SJCRH30 (cell line): ENCODE measurements around the gene NDOR1. TPM values are rescaled to one million over a fixed set of nuclear protein-coding genes. Genes with fewer than 3 reads are reported as not detected.

Experiments
- DNase-seq, 2 experiments: peaks; one replicate each; pipeline ENCODE4 v3.0.0-alpha.2; 2015 to 2020
- H3K27ac ChIP-seq: fragments of 250-450 bp; sonication (Bioruptor Pico); 2 replicates; pipeline ENCODE4 v1.5.1; 2020; ENCODE audit warnings: mild to moderate bottlenecking, moderate library complexity
- H3K27me3 ChIP-seq: fragments of 250-450 bp; sonication (Bioruptor Pico); 2 replicates; pipeline ENCODE4 v1.5.1; 2020; ENCODE audit warnings: mild to moderate bottlenecking, moderate library complexity
- H3K36me3 ChIP-seq: fragments of 250-450 bp; sonication (Bioruptor Pico); 2 replicates; pipeline ENCODE4 v1.5.1; 2020; ENCODE audit warnings: mild to moderate bottlenecking, moderate library complexity
- H3K4me1 ChIP-seq: fragments of 250-450 bp; sonication (Bioruptor Pico); 2 replicates; pipeline ENCODE4 v1.5.1; 2020; ENCODE audit warnings: mild to moderate bottlenecking, moderate library complexity
- H3K4me3 ChIP-seq: fragments of 250-450 bp; sonication (Bioruptor Pico); 2 replicates; pipeline ENCODE4 v1.5.1; 2020; ENCODE audit warnings: mild to moderate bottlenecking, moderate library complexity
- H3K9me3 ChIP-seq: fragments of 250-450 bp; sonication (Bioruptor Pico); replicated peaks from 2 replicates; pipeline ENCODE4 v1.5.1; 2020; ENCODE audit warnings: mild to moderate bottlenecking, moderate library complexity
- total RNA-seq: library from RNA; depleted of rRNA; stranded (reverse); fragments of >200 nt; shearing (Covaris generic); gene quantifications from 2 replicates; pipeline ENCODE4 v1.2.3, GENCODE V29; 2014; rRNA removed

Gene NDOR1
- total RNA-seq: 12.5 and 17.2 TPM in 2 replicates

DNA sequence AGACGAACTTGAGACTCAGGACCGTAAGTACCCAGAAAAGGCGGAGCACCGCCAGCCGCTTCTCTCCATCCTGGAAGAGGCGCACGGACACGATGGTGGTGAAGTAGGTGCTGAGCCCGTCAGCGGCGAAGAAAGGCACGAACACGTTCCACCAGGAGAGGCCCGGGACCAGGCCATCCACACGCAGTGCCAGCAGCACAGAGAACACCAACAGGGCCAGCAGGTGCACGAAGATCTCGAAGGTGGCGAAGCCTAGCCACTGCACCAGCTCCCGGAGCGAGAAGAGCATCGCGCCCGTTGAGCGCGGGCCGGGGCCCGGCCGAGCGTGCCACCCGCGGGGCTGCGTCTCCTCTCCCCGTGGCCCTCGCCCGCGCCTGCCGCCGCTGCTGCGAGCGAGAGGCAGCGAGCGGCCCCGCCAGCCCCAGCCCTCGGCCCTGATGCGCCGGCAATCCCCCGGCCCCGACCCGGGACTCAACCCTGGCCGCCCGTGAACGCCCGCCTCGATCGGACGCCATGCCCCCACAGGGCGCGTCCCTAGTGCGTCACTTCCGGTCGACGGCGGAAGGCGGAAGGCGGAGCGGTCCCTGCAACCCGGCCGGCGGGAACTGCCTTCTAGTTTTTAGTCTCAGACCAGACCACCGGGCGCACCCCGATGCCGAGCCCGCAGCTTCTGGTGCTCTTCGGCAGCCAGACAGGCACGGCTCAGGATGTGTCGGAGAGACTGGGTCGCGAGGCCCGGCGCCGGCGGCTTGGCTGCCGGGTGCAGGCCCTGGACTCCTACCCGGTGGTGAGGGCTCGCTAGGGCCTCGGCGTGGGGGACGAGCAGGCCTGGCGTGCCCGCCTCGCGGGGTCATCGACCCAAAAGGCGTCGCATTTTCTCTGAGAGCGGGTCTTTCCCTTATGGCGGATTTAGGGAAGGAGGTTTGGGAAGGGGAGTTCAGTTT is at the start of gene NDOR1, which contains the start of gene TMEM203:
NDOR1 (plus strand) TSS at position 575 of the 944 bp plus-strand sequence; CDS start at position 653, 78 bp downstream.
TMEM203 (minus strand) TSS at position 523 of the 944 bp plus-strand sequence; CDS start at position 289, 234 bp downstream.
- H3K36me3 ChIP-seq: peaks cover 9% of the 10 kb centered on the region
- peak within 1 kb of the TSS; percentile 94 for H3K4me3 ChIP-seq
- H3K9me3 ChIP-seq: no peaks in the 10 kb centered on the region
- peak within 1 kb of the TSS; percentile 55 for H3K27ac ChIP-seq
- H3K27me3 ChIP-seq: no peaks in the 10 kb centered on the region
- DNase-seq: peak; percentile 92
- peaks cover 12% of the 10 kb centered on the region for H3K4me1 ChIP-seq

DNA sequence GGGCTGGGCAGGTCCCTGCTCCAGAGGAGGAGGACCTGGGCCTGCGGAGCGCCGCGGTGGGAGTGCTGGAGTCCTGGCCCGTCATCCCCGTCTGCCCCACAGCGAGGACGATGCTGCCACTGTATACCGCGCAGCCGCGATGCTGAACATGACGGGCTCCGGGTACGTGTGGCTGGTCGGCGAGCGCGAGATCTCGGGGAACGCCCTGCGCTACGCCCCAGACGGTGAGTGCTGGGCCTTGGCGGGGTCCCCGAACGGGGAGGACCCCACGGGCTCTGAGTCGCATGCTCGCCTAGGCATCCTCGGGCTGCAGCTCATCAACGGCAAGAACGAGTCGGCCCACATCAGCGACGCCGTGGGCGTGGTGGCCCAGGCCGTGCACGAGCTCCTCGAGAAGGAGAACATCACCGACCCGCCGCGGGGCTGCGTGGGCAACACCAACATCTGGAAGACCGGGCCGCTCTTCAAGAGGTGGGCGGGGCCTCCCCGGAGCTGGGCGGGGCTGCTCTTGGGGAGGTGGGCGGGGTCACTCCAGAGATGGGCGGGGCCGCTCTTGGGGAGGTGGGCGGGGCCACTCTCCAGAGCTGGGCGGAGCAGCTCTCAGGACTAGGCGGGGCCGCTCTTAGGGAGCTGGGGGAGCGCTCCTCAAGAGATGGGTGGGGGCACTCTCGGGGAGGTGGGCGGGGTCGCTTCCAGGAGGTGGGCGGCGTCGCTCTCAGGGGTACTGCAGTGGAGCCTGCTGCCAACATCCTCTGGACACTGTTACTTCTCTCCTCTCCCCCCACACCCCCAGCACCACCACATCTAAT is 48.7 kb upstream of the NDOR1 start:
- Histone ChIP-seq H3K36me3 (no peaks in the 10 kb centered on the region), H3K4me1 (peaks cover 15% of the 10 kb centered on the region), H3K27ac (no peak overlapping the region), H3K27me3 (no peaks in the 10 kb centered on the region), H3K9me3 (no peaks in the 10 kb centered on the region), H3K4me3 (no peak overlapping the region)
- DNase-seq: no peak

DNA sequence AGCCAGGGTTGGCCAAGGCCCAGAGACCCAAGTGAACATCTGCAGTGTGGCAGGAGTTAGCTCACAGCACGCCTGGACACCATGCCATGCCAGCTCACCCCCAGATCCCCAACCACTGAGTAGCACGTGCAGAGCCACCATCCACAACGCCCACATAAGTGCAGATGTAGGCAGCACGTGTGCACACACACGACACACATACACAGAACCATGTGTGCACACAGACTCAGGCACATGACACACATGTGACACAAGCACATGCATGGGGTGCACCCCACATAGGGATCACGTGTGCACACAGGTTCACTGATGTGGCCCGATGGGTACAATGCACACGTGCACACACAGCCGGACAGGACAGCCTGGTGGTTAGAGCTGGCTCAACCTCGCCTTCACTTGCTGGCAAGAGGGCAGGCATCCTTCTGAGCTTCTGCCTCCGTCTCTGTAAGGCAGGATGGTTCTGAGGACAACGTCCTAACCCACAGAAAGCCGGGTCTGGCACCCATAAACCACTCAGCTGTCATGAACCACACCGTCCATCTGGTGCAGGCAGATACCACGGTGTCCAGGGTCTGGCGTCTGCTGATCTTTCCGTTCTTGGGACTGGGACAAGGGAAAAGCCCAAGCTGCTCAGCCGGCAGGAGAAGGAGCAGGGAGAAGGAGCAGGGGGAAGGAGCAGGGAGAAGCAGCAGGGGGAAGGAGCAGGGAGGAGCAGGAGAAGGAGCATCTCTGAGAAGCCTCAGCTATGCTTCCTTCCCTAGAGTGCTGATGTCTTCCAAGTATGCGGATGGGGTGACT is 47.7 kb upstream of the NDOR1 start:
- Histone ChIP-seq H3K36me3 (no peaks in the 10 kb centered on the region), H3K4me1 (peaks cover 15% of the 10 kb centered on the region), H3K27ac (no peak overlapping the region), H3K9me3 (no peaks in the 10 kb centered on the region), H3K27me3 (no peaks in the 10 kb centered on the region), H3K4me3 (no peak overlapping the region)
- DNase-seq: no peak

DNA sequence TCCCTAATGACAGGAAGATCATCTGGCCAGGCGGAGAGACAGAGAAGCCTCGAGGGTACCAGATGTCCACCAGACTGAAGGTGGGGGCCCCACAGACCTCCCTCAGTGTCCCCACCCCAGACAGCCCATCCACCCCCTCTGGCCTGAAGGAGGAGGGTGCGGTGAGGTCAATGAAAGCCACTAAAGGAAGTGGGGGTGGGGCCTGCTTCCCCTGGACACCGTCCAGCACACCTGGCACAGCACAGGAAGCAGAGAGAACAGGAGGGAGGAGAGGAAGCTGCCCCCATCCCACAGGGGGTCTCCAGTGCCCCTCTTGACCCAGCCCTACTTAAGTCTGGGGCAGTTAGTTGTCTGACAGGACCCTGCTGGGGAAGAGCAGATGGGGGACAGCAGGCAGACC is 46.9 kb upstream of the NDOR1 start:
- no peak for DNase-seq
- Histone ChIP-seq H3K9me3 (no peaks in the 10 kb centered on the region), H3K36me3 (no peaks in the 10 kb centered on the region), H3K4me3 (no peak overlapping the region), H3K27ac (no peak overlapping the region), H3K4me1 (peaks cover 16% of the 10 kb centered on the region), H3K27me3 (no peaks in the 10 kb centered on the region)

DNA sequence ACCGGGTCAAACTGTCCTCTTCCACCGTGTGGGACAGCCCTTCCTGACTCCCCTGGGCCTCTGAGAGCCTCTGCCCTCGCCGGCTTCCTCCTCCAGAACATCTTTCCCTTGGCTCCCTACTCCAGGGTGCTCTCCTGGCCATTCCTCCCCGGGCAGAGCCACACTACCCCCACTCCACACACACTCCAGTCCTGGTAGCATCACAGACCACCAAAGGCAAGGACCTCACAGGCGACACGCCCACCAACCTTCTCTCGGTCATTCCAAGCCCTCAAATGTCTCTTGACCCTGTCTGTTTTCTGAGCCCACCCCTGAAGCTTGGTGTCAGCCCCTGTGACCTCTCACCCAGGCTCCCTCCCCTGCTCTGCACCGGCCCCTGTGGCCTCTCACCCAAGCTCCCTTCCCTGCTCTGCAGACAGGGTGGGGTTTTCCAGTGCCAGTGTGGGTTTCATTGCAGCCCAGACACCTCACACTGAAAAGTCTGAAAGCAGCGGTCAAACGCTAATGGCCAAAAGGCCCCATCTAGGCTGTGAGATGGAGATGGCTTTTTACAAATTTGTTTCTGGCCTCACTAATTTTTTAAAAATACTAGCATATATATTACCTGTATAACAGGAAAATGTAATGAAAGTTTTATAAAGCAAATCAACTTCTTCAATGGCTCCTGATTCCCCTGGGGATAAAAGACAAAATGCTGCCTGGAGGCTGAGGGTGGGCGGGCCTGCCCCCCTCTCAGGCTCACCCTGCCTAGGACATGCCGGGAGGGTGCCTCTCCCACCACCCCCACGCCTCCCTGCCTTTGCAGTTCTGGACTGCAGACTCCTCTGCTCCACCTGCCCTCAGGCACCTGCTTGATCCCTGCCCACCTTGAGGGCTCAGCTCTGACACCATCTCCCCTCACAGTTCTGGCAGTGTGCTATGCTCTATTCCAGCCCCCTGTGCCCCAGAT is 46.1 kb upstream of the NDOR1 start:
- H3K9me3 ChIP-seq: no peaks in the 10 kb centered on the region
- H3K36me3 ChIP-seq: no peaks in the 10 kb centered on the region
- H3K4me3 ChIP-seq: no peak overlapping the region
- peaks cover 24% of the 10 kb centered on the region for H3K4me1 ChIP-seq
- no peak overlapping the region for H3K27ac ChIP-seq
- no peak for DNase-seq
- H3K27me3 ChIP-seq: peaks cover under 1% of the 10 kb centered on the region; the same call in 1 of the 2 replicates

DNA sequence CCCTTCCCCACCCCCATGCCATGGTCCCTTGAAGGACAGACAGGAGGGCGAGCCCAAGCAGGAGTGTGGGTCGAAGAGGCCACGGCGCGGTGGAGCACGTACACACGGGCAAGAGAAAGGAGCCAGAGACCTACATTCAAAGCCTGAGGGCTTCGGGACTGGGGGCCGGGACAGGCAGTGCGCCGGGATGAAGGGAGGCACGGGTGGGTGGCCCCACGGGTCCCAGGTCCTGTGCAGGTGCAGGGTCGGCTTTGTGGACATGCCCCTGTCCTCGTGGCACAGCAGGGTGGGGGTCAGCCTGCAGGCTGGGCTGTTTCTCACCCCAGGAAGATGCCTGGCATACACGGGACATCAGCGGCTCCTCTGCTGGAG is 45.5 kb upstream of the NDOR1 start:
- no peak overlapping the region for H3K27ac ChIP-seq
- H3K27me3 ChIP-seq: peaks cover 7% of the 10 kb centered on the region; the same call in 1 of the 2 replicates
- no peak for DNase-seq
- no peaks in the 10 kb centered on the region for H3K9me3 ChIP-seq
- H3K36me3 ChIP-seq: no peaks in the 10 kb centered on the region
- H3K4me1 ChIP-seq: peaks cover 30% of the 10 kb centered on the region
- H3K4me3 ChIP-seq: no peak overlapping the region

DNA sequence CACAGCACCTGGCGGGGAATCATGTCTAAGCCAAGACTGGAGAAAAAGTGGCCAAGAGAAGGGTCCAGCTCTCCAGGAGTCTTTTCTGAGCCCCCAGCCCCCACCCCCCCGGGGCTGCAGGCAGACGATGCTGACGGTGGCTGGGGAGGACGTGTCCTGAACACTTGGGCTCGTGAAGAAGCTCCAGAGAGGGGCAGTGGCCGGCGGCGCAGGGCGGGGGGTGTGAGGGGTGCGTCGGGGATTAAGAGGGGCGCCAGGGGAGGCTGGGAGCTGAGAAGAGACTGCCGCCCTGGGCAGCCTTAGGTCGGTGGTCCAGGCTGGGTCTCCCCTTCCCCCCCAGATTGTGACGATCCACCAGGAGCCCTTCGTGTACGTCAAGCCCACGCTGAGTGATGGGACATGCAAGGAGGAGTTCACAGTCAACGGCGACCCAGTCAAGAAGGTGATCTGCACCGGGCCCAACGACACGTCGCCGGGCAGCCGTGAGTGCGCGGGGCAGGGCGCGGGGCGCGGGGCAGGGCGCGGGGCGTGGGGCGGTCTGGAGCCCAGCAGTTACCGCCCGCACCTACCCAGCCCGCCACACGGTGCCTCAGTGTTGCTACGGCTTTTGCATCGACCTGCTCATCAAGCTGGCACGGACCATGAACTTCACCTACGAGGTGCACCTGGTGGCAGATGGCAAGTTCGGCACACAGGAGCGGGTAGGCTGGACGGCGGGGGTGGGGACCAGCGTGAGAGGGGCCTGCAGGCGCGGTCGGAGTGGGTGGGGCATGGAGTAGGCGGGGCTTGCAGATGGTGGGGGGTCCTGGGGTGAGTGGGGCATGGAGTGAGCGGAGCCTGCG is 44.6 kb upstream of the NDOR1 start:
- Histone ChIP-seq H3K9me3 (no peaks in the 10 kb centered on the region), H3K27ac (no peak overlapping the region), H3K36me3 (no peaks in the 10 kb centered on the region), H3K4me1 (peaks cover 39% of the 10 kb centered on the region), H3K4me3 (no peak overlapping the region), H3K27me3 (peaks cover 16% of the 10 kb centered on the region)
- DNase-seq: no peak

DNA sequence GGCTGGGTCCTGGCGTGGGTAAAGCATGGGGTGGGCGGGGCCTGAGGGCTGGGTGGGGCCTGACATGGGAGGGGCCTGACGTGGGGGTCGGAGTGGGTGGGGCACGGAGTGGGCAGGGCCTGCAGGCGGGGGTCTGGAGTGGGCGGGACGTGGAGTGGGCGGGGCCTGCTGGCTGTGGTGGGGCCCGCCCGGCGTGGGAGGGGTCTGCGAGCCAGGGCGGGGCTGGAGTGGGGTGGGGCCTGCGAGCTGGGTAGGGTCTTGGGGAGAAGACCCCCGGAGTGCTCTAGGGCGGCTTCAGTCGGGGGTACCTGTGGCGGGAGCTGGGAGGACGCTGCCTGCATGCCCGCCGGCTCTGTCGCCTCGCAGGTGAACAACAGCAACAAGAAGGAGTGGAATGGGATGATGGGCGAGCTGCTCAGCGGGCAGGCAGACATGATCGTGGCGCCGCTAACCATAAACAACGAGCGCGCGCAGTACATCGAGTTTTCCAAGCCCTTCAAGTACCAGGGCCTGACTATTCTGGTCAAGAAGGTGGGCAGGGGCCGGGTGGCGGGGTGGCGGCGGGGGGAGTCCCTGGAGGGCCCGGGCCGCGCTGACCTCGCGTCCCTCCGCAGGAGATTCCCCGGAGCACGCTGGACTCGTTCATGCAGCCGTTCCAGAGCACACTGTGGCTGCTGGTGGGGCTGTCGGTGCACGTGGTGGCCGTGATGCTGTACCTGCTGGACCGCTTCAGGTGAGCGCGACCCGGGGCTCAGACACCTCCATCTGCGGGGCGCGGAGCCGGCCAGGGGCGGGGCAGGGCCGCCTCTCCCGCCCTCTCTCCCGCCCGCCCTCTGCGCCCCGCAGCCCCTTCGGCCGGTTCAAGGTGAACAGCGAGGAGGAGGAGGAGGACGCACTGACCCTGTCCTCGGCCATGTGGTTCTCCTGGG is 43.7 kb upstream of the NDOR1 start:
- Histone ChIP-seq H3K36me3 (no peaks in the 10 kb centered on the region), H3K9me3 (no peaks in the 10 kb centered on the region), H3K27ac (no peak overlapping the region), H3K4me3 (no peak overlapping the region), H3K4me1 (peaks cover 48% of the 10 kb centered on the region), H3K27me3 (peaks cover 25% of the 10 kb centered on the region)
- no peak for DNase-seq

DNA sequence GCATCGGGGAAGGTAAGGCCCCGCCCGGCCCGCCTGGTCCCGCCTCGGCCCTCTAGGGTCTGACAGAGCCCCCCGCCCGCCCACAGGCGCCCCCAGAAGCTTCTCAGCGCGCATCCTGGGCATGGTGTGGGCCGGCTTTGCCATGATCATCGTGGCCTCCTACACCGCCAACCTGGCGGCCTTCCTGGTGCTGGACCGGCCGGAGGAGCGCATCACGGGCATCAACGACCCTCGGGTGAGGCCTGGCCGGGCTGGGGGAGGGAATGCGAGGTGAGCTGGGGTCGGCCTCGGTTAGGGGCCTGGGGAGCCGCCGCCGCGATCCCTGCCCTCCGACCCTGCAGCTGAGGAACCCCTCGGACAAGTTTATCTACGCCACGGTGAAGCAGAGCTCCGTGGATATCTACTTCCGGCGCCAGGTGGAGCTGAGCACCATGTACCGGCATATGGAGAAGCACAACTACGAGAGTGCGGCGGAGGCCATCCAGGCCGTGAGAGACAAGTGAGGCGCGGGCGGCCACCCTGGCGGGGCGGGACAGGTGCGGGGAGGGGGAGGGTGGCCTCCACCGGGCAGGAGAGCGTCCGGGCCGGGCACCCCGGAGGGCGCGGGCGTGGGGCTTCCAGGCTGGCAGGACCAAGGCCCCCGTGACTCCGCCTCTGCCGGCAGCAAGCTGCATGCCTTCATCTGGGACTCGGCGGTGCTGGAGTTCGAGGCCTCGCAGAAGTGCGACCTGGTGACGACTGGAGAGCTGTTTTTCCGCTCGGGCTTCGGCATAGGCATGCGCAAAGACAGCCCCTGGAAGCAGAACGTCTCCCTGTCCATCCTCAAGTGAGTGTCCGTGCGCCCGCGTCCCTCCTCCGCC is 42.8 kb upstream of the NDOR1 start:
- Histone ChIP-seq H3K4me3 (no peak overlapping the region), H3K27me3 (peaks cover 28% of the 10 kb centered on the region), H3K36me3 (no peaks in the 10 kb centered on the region), H3K4me1 (peaks cover 51% of the 10 kb centered on the region), H3K27ac (no peak overlapping the region), H3K9me3 (no peaks in the 10 kb centered on the region)
- no peak for DNase-seq

DNA sequence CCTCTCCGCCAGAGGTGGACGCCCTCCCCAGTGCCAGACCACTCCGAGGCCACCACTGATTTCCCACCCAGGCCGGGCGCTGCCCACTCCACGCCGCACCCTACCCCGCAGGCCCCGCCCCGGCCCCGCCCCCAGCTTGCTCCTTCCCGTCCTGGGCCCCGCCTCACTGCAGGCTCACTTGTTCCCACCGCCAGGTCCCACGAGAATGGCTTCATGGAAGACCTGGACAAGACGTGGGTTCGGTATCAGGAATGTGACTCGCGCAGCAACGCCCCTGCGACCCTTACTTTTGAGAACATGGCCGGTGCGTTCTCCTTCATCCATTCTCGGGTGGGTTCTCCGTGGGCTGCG is 42.2 kb upstream of the NDOR1 start:
- Histone ChIP-seq H3K9me3 (no peaks in the 10 kb centered on the region), H3K27ac (no peak overlapping the region), H3K36me3 (no peaks in the 10 kb centered on the region), H3K27me3 (peaks cover 32% of the 10 kb centered on the region), H3K4me1 (peaks cover 48% of the 10 kb centered on the region), H3K4me3 (no peak overlapping the region)
- DNase-seq: no peak

DNA sequence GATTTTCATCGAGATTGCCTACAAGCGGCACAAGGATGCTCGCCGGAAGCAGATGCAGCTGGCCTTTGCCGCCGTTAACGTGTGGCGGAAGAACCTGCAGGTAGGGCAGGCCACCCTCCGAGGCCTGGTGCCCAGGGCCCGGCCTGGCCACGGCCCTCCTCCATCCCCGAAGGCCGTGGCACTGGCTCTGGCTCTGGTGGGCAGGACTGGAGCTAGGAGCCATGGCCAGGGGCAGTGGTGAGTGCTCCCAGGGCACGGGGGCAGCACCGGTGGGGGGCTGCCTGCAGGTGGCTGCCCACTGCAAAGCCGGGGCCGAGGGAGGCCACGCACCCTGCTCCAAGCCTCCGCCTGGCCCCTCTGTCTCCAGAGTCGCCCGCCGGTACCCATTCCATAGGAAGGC is 41.7 kb upstream of the NDOR1 start:
- peaks cover 32% of the 10 kb centered on the region for H3K27me3 ChIP-seq
- H3K4me1 ChIP-seq: peaks cover 43% of the 10 kb centered on the region
- H3K9me3 ChIP-seq: no peaks in the 10 kb centered on the region
- H3K27ac ChIP-seq: no peak overlapping the region
- no peak overlapping the region for H3K4me3 ChIP-seq
- H3K36me3 ChIP-seq: no peaks in the 10 kb centered on the region
- no peak for DNase-seq
